Measurements from ENCODE around the gene PLXNA2.

- TF ChIP-seq CTCF (IDR thresholded peaks at IDR 0.05) (no peak), POLR2A (IDR thresholded peaks at IDR 0.05) (no peak), POLR2AphosphoS5 (IDR thresholded peaks at IDR 0.05; ENCODE audit: insufficient read depth in 1 of 2, low read depth in 1 of 2) (no peak)
These were observed 102.5 kb downstream of the PLXNA2 start for GRCh38 chr1:208141610-208142192.

Measured in vagina (tissue), 2 donors.